GM12801 (cell line): ENCODE results near the gene INPP5D.

Experiments
- TF ChIP-seq, protein P1 (sequence below): IDR thresholded peaks from one replicate; pipeline ENCODE4 v1.5.1; 2011; ENCODE audit warnings: control low read depth; ENCODE audit not compliant: insufficient read length; ENCODE audit errors: extremely low read depth

INPP5D gene

DNA sequence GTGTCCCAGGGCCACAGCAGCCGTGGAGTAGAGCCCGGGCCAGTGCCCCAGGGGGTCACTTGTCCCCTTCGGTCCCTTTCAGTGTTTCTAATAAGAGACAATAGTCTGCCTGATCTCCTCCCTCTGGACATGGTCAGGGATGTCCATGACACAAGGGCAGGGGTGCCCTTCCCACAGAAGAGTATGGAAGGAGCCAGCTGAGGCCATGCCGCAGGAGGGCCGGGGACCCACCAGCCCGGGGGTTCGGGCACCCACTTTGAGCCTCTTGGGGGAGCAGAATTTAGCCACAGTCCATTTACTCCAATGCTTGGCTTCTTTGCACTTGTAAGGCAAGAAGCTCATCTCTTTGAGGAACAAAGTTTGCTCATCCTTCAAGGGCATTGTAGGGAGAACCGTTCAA, 102.6 kb downstream of the INPP5D start:
- TF ChIP-seq, protein P1, sequence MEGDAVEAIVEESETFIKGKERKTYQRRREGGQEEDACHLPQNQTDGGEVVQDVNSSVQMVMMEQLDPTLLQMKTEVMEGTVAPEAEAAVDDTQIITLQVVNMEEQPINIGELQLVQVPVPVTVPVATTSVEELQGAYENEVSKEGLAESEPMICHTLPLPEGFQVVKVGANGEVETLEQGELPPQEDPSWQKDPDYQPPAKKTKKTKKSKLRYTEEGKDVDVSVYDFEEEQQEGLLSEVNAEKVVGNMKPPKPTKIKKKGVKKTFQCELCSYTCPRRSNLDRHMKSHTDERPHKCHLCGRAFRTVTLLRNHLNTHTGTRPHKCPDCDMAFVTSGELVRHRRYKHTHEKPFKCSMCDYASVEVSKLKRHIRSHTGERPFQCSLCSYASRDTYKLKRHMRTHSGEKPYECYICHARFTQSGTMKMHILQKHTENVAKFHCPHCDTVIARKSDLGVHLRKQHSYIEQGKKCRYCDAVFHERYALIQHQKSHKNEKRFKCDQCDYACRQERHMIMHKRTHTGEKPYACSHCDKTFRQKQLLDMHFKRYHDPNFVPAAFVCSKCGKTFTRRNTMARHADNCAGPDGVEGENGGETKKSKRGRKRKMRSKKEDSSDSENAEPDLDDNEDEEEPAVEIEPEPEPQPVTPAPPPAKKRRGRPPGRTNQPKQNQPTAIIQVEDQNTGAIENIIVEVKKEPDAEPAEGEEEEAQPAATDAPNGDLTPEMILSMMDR, result no peak

- TF ChIP-seq, protein P1, result no peak
These were observed 103.5 kb downstream of the INPP5D start for GRCh38 chr2:233163486-233164103.

DNA sequence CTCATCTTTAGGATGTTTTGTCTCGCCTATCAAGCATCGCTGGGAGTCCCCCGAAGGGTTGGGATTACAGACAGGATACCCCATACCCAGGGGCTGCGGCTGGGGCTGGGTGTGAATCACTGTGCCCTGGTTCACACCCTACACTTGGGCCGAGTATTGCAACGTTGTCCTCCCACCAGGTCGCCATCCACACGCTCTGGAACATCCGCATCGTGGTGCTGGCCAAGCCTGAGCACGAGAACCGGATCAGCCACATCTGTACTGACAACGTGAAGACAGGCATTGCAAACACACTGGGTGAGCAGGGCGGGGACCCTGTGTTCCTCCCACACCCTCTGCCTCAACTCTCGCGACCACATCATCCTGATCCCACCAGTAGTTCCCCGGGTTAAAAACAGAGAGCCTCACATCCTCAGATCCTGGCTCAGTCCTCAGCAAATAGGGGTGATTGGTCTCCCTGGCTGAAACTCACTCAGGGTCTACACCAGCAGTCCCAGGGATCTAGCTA, 104.0 kb downstream of the INPP5D start:
- TF ChIP-seq, protein P1, result no peak

DNA sequence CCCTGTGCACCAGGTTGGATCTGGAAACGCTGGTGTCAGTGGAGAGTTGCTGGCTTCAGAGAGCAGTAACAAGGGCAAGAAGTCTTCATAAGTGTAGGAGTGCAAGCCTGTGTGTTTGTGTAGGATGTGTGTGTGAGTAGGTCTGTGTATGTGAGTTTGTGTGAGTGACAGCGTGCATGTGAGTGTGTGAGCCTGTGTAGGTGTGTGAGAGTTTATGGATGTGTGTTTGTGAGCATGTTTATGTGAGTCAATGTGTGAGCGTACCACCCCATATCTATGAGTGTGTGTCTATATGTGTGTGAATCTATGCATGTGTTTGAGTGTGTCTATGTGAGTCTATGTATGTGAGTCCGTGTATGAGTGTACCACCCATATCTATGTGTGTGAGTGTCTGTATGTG, 104.8 kb downstream of the INPP5D start:
- TF ChIP-seq, protein P1, result no peak

- TF ChIP-seq, protein P1, result no peak
These were observed 105.4 kb downstream of the INPP5D start for GRCh38 chr2:233165543-233165894.

DNA sequence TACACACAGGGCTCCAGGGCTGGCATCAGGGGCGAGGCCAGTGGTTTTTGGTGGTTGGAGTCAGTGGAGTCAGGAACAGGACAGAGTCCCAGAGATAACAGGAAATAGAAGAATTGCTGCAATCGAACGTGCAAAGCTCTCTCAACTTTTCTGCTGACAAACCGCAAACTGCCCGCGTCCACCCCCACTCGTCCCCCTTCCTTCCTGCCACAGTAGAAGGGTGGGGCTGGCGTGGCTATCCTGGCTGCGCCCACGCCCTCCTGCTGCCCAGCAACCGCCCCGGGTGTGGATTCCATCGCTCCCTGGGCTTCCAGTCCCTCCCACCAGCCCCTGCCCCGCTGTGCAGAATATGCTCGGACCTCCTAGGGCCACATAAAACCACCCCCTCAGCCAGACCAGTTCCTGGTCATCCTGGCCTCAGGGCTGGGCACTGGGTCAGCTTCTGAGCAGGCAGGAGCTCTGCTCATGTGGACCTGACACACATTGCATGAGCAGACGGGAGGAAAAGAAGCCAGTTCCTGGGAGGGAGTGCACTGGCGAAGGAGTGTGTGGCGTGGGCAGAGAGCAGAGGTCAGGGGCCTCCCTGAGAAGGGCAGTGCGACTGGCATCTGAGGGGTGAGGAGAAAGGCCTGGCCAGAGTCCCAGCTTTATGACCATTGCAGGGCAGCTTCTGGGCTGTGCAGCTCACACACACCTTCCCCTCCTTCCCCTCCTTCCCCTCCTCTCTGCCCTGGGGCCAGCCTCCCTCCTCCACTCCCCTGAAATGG, 105.9 kb downstream of the INPP5D start:
- TF ChIP-seq, protein P1, result no peak

DNA sequence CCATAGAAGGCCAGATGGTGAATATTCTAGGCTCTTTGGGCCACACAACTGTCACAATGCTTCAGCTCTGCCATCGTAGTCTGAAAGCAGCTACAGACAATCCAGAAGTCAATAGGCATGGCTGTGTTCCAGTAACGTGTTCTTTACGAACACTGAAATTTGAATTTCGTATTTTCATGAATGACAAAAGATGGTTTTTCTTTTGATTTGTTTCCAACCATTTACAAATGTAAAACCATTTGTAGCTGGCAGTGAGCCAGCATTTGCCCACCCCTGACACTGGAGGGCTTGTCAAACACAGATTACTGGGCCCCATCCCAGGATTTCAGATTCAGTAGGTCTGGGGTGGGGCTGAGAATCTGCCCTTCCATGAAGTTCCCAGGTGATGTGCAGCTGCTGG, 108.3 kb downstream of the INPP5D start:
- TF ChIP-seq, protein P1, result no peak
